BE2C (cell line): ENCODE measurements around the gene LYSMD3.
A peak's percentile ranks its signal among the peaks of the same experiment; 100 is the strongest.

Source experiments
- DNase-seq: peaks from one replicate; pipeline ENCODE4 v3.0.0-alpha.2; 2020
- H3K27me3 ChIP-seq: fragments of 250-450 bp; sonication (Bioruptor Pico); 2 replicates; pipeline ENCODE4 v1.5.1; 2020; ENCODE audit warnings: mild to moderate bottlenecking
- H3K36me3 ChIP-seq: fragments of 250-450 bp; sonication (Bioruptor Pico); 2 replicates; pipeline ENCODE4 v1.5.1; 2020; ENCODE audit warnings: mild to moderate bottlenecking
- H3K4me1 ChIP-seq: fragments of 250-450 bp; sonication (Bioruptor Pico); 2 replicates; pipeline ENCODE4 v1.5.1; 2020
- H3K4me3 ChIP-seq: 2 replicates; pipeline ENCODE4 v1.5.1; 2011; ENCODE audit warnings: low read depth, low read length
- H3K9me3 ChIP-seq: fragments of 250-450 bp; sonication (Bioruptor Pico); 2 replicates; pipeline ENCODE4 v1.5.1; 2020
- TF ChIP-seq, protein P1 (sequence below): IDR thresholded peaks from 2 replicates; pipeline ENCODE4 v1.5.1; 2012; ENCODE audit warnings: mild to moderate bottlenecking, low read depth, low read length

Gene LYSMD3

DNA sequence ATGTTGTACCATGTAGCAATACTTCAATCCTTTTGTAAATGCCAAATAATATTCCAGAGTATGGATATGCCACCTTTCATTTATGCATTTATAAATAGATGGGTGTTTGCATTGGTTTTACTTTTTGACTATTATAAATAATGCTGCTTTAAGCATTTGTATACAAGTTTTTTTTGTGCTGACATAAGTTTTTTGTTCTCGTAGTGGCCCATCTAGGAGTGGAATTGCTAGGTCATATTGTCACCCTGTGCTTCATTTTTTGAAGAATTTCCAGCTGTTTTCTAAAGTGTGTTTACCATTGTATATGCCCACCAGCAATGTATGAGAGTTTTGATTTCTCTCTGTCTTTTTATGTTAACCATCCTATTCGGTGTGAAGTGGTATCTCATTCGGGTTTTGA lies 36.1 kb upstream of the LYSMD3 start:
- no peaks in the 10 kb centered on the region for H3K36me3 ChIP-seq
- no peak overlapping the region for H3K4me3 ChIP-seq
- no peaks in the 10 kb centered on the region for H3K9me3 ChIP-seq
- TF ChIP-seq, protein P1, sequence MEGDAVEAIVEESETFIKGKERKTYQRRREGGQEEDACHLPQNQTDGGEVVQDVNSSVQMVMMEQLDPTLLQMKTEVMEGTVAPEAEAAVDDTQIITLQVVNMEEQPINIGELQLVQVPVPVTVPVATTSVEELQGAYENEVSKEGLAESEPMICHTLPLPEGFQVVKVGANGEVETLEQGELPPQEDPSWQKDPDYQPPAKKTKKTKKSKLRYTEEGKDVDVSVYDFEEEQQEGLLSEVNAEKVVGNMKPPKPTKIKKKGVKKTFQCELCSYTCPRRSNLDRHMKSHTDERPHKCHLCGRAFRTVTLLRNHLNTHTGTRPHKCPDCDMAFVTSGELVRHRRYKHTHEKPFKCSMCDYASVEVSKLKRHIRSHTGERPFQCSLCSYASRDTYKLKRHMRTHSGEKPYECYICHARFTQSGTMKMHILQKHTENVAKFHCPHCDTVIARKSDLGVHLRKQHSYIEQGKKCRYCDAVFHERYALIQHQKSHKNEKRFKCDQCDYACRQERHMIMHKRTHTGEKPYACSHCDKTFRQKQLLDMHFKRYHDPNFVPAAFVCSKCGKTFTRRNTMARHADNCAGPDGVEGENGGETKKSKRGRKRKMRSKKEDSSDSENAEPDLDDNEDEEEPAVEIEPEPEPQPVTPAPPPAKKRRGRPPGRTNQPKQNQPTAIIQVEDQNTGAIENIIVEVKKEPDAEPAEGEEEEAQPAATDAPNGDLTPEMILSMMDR: no peak
- no peaks in the 10 kb centered on the region for H3K4me1 ChIP-seq
- H3K27me3 ChIP-seq: peaks cover 40% of the 10 kb centered on the region
- no peak for DNase-seq

DNA sequence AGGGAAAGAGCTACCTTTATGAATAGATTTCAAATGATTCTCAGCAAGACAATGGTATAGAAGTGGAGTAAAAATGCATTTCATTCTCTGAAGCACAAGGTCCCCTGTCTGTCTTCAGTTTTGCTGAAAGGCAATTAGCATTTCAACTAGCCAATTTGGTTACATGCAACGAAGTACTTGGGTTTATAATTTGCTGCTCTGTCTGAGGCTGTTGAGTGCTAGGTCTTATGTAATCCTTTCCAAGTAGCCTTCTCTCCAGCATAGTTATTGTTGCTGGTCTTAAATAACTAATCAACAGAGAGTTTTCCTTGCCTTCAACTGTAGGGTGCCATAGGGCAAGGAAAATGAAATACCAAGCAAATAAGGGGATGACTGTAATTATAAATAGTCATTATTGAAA lies 33.7 kb upstream of the LYSMD3 start:
- H3K4me3 ChIP-seq: no peak overlapping the region
- peaks cover 60% of the 10 kb centered on the region for H3K27me3 ChIP-seq
- no peak for DNase-seq
- TF ChIP-seq, protein P1: no peak
- H3K4me1 ChIP-seq: no peaks in the 10 kb centered on the region
- H3K36me3 ChIP-seq: no peaks in the 10 kb centered on the region
- no peaks in the 10 kb centered on the region for H3K9me3 ChIP-seq

DNA sequence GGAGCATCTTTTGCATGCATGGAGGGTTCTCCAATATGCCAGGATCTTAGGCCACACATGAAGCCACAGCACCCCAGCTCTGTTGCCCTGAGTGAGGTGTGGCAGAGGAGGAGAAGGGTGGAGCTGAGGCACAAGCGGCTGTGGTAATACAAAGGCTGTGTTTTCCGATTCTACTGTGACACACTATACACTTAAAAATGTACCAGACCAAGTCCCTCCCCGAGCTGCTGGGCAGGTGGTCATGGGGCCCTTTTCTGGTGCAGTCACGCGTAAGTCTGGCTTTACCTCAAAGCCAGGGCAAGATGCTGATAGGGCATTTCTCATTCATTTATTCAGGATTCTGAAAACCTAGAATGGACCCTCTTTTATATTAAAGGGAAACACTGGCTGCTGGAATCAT lies 33.0 kb upstream of the LYSMD3 start:
- no peak for DNase-seq
- no peaks in the 10 kb centered on the region for H3K36me3 ChIP-seq
- no peaks in the 10 kb centered on the region for H3K4me1 ChIP-seq
- TF ChIP-seq, protein P1: no peak
- peaks cover 68% of the 10 kb centered on the region for H3K27me3 ChIP-seq
- no peaks in the 10 kb centered on the region for H3K9me3 ChIP-seq
- H3K4me3 ChIP-seq: no peak overlapping the region

DNA sequence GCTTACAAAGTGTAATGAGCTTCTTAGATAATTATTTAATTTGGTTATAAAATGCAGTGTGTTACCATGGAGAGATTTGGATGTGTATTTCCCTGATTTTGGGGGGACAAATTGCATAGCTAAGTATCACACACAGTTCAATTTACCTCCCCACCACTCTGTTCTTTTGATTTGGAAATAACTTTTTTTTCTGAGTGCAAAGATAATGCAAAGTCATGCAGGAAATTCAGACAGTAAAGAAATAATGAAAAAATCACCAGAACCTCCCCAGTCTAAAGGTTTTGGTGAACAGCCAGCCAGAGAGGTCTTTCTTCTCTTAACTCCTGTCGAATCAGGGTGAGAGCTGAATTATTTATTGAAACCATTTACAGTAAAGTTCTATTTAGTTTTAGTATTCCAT lies 32.4 kb upstream of the LYSMD3 start:
- H3K4me1 ChIP-seq: no peaks in the 10 kb centered on the region
- H3K36me3 ChIP-seq: no peaks in the 10 kb centered on the region
- H3K27me3 ChIP-seq: peaks cover 70% of the 10 kb centered on the region
- no peak overlapping the region for H3K4me3 ChIP-seq
- DNase-seq: no peak
- TF ChIP-seq, protein P1: no peak
- H3K9me3 ChIP-seq: no peaks in the 10 kb centered on the region

DNA sequence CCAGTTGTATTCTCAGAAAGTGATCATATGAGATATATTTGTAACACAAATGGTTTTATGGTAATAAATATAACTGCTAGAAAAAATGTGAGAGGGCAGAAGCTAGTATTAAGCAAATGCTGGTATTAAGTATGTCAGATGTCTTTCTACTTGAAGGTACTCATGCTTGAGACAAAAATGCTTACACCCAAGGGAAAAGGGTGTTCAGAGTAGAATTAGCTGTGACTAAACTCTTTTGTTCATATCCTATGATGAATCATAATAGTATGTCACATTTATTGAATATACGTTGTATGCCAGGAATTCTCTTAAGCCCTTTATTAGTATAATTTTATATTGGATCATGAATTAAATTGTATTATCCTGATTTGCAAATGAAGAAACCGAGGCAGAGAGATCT lies 31.4 kb upstream of the LYSMD3 start:
- H3K9me3 ChIP-seq: no peaks in the 10 kb centered on the region
- H3K36me3 ChIP-seq: no peaks in the 10 kb centered on the region
- DNase-seq: no peak
- H3K4me1 ChIP-seq: no peaks in the 10 kb centered on the region
- no peak overlapping the region for H3K4me3 ChIP-seq
- peaks cover 79% of the 10 kb centered on the region for H3K27me3 ChIP-seq
- TF ChIP-seq, protein P1: no peak

DNA sequence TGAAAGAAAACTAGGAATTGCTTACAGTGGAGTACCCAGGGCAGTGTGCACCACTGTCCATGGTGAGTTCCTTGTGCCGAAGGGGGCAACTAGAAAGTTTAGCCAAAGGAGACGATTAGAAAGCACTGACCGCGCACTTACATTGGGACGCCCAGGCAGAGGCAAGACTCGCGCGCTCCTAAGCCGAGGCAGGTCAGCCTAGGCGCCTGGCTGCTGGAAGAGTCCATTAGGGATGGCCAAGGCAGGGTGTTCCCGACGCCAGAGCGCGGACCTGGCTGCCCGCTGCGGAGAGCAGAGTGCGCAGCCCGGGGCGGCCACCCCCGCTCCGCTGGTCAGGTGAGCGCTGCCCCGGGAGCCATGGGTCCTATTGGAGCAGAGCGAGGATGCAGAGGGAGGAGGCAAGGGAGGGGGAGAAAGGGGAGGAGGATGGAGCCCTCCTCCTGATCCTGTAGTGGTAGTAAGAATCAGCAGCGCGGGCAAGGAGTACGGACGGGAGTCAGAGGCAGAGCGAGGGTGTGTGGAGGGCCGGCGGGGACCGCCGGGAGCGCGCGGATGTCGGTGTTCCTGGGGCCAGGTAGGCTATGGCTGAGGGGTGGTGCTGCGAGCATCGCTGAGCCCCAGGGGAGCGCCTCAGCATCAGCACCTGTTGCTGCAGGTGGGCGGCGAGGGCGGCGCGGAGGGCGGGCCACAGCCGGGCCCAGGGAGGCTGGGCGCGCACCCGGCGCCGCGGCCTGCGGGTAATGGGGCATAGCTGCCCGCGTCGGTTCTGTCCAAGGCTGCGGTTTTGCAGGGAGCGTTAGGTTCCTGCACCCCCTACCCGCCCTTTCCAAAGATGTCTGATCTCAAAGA lies 29.2 kb upstream of the LYSMD3 start, which contains the start of gene ADGRV1:
Gene ADGRV1, plus strand, starts transcription at position 454 of the 849 bp plus-strand sequence. Its CDS starts 99 bp downstream, at position 553.
- peak; percentile 53 for DNase-seq
- TF ChIP-seq, protein P1: no peak
- no peaks in the 10 kb centered on the region for H3K36me3 ChIP-seq
- peaks cover 93% of the 10 kb centered on the region for H3K27me3 ChIP-seq
- no peaks in the 10 kb centered on the region for H3K4me1 ChIP-seq
- no peaks in the 10 kb centered on the region for H3K9me3 ChIP-seq
- 0 out of 2 replicates have a peak within 1 kb of the TSS, but pooled peaks have one; percentile 12 for H3K4me3 ChIP-seq
